GM19328 (cell line): ENCODE data around the gene DNAH11.
"Not testable (repeated sequence)": the region's sequence is repeated elsewhere in the genome, so short reads cannot be mapped to it uniquely, and the experiment has no call there.

ENCODE experiments used
- ATAC-seq: cut with Tn5 transposase; IDR thresholded peaks from one replicate; pipeline ENCODE4 v1.9.1; 2021; ENCODE audit warnings: mild to moderate bottlenecking, moderate library complexity; ENCODE audit not compliant: unreplicated experiment

Gene DNAH11

DNA sequence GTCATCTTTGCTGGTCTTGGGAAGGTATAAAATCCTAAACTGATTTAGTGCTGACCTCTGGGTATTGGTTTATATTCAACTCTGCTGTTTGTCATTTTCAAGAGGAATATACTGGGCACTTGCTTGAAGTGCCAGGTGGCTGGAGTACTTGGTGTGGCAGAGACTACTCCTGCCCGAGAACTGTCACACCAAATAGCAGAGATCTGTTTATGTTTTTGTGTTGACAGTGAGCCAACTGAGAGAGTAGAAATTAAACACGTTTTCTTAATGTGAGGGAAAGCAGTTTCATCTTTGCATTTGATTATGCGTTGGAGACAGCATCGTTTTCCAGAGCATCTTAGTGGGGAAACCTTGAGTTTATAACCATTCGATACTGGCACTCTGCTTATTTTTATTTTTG is 228.4 kb downstream of the DNAH11 start:
- no peak for ATAC-seq

- ATAC-seq = no peak
Measured at GRCh38 chr7:21771906-21772610, 229.2 kb downstream of the DNAH11 start.

GRCh38 chr7:21773326-21773725 is 230.5 kb downstream of the DNAH11 start:
- ATAC-seq = no peak

GRCh38 chr7:21777921-21778320 is 235.1 kb downstream of the DNAH11 start:
- ATAC-seq = no peak

DNA sequence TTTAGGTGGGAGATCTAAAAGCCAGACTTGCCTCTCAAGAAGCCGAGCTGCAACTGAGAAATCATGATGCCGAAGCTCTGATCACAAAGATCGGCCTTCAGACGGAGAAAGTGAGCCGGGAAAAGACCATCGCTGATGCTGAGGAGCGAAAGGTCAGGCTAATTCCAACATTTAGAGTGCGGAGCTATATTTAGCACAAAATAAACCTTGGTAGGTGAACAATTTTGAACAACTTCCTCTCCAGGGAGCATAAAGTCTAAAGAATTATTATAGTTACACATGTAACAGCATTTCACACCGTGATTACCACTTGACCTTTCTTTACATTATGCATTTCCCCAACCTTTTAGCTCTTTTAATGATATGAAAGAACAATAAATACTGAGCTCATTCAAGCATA is 236.1 kb downstream of the DNAH11 start:
- no peak for ATAC-seq

- no peak for ATAC-seq
Measured at GRCh38 chr7:21782996-21783395, 240.2 kb downstream of the DNAH11 start.

DNA sequence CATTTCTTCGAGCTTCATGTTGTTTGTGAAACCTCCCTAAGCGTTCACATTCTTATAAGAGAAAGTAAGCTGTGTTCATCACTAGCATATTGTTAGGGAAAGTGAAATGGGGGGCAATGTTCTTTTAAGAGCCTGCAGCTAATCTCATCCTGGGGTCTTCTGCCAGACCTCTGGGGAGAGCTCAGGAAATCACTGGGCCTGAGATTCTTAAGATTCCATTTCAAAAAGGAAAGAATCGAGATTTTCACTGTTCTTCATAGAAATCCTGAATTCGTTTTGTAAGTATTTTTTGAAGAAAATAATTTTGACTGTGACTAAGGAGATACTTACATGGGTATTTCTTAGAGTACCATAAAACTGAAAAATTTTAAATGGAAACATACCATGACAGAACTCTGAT is 242.2 kb downstream of the DNAH11 start:
- no peak for ATAC-seq

- no peak for ATAC-seq
Measured at GRCh38 chr7:21805791-21806190, 263.0 kb downstream of the DNAH11 start.

- ATAC-seq = no peak
Measured at GRCh38 chr7:21806388-21806787, 263.5 kb downstream of the DNAH11 start.

- no peak for ATAC-seq
Measured at GRCh38 chr7:21819048-21819447, 276.2 kb downstream of the DNAH11 start.

DNA sequence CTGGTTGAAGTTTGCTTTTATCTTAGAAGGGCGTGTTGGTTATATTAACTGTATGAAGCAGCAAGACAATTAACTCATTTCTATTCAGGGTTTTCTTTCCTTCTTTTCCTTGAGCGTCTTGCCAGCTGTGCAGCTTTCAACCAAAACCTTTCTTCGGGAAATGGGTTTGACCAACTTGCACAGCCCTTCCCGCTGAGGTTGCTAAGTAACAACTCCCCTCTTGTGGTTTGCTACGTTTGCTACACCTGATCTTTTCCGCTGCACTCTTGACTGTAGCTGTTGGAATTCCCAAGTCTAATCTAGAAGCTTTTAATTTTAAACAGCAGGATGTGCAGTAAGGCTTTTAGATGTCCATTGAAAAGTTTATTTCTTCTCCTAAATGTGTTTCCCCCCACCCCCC is 286.0 kb downstream of the DNAH11 start:
- no peak for ATAC-seq

DNA sequence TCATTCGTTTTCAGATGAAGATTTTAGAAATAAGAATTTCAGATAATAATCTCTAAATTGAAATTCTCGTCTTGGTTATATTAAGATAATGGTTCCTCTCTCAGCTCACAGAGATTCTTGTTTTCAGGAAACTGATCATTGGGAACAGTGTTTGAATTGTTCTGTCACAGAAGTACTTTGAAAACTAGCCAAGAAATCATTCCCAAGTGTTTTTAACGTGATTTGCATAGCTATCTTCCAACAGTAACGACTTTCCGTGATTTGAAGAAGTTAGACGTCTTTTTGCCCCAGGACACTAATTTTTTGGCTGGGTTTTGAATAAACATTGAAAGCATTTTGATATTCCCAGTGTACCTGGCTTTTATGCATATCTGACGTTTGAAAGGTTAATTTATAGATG is 286.9 kb downstream of the DNAH11 start:
- no peak for ATAC-seq

- ATAC-seq = no peak
Measured at GRCh38 chr7:21844742-21845141, 301.9 kb downstream of the DNAH11 start.

DNA sequence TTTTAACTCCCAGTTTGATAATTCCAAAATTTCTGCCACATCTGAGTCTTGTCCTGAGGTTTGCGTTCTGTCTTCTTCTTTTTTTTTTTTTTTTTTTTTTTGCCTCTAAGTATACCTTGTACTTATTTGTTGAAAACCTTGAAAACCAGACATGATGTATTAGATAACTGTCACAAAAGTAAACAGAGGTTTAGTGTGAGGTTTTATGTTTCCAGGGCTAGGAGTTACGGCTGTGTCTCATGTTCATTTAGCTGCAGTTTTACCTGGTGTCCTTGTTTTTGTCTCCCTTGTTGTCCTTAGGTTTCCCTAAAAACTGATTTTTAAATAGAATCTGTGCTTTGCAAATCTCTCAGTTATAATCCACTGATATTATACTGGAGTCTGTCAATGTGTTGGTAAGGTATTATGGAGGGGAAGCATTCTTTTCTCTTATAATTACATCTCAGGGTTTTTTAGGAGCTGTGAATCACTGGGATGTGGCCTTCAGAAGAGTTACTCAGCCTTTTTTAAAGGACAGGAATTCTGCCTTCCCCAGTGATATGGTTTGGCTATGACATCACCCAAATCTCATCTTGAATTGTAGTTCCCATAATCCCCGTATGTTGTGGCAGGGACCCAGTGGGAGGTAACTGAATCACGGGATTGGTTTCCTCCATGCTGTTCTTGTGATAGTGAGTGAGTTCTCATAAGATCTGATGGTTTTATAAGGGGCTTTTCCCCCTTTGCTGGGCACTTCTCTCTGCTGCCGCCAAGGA is 307.9 kb downstream of the DNAH11 start:
- no peak for ATAC-seq

DNA sequence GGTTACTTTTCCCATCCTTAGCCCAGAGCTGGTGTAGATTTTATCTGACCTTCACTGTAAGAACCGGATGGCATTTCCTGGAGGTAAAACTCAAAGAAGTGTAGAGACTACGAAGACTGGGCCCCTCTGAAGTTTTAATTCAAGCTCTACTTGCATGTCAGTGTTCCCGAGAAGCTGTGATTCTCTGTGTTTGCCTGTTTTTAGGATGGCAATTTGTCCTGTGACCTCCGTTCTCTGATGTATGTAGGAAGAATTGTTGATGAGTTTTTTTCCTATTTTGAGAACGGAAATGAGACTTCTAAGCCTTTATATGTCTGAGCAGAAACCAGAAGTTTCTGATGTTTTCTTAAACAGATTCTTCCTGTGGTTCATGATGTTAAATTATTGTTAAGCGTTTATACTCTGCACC is 308.7 kb downstream of the DNAH11 start:
- ATAC-seq = no peak

GRCh38 chr7:21865631-21866204 is 322.9 kb downstream of the DNAH11 start:
- ATAC-seq = not testable (repeated sequence)

DNA sequence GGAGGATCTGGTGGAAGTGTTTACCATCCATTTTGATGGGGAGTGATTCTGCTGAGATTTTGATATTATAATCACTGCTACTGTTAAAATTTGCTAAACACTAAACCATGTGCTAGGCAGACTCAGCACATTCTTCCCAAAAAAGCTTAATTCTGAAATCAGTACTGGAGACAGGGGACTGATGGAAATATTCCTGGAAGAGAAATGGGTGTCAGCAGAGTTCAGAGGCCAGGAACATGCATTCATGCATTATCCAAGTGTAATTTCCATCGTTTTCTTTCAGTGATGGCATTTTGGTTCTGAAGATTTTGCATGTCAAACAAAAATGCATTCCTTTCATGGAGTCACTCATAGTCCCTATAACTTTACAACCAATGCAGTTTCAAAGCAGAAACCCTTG is 323.9 kb downstream of the DNAH11 start:
- ATAC-seq = no peak

- ATAC-seq = no peak
Measured at GRCh38 chr7:21867226-21867625, 324.4 kb downstream of the DNAH11 start.

DNA sequence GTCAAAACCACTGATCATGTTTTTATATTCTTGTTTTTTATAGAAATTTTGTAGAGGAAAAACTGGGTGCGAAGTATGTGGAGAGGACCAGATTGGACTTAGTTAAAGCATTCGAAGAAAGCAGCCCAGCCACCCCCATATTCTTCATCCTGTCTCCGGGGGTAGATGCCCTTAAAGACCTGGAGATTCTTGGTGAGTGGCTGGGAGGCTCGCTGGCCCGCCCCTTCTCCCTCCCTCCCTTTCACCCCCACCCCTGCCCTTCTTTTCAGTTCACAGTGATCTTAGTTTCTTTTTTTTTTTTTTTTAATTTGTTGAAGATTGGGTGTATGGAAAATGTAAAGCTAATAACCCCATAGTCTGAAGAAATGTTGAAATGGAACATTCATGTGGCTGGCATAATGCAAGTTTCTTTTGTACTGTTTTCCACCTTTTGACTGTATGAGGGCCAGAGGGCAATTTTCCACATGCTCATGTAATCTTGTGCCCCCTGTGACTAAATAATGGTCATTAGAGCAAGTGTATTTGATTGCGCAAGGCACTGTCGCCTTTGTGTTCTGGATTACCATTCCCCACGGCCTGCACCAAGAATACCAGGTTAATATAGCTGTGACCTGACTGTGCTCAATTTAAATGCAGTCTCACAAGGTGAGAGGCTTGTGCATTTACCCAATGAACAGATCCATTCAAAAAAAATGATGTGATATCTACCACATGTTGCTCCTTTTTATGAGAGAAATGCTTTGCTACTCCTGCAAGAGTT is 325.2 kb downstream of the DNAH11 start:
- no peak for ATAC-seq

GRCh38 chr7:21868576-21868850 is 325.7 kb downstream of the DNAH11 start:
- no peak for ATAC-seq

DNA sequence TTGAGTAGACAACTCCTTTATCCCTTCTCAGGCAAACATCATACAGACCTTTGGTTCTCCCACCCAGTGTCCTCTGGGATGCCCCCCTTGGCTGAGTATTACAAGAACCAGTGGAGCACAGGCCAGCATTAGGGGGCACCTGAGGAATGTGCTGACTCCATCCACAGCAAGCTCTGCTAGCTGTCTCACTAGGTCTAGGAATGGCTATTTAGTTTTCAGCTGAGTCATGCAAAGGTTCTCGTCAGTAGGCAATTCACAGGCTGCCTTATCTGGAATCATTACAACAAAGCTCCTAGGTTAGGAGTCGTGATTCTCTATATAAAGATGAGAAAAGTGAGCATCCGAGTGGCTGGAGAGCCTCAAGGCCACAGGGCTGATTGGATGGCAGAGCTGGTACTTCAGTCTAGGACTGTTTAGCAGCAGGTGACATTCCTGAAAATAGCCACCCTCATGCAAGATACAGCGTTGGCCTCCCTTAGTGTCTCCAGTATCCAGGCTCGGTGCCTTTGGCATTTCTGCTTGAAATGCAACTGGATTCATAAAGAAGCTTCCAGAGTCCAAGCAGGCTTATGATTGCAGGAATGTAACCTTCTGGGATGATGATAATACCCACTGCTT is 327.1 kb downstream of the DNAH11 start:
- no peak for ATAC-seq
